Caco-2 (cell line): ENCODE data around the gene TBXAS1. TPM values are rescaled to one million over a fixed set of nuclear protein-coding genes. Genes with fewer than 3 reads are reported as not detected.

Experiments
- BruUV-seq: library from RNA; stranded (reverse); fragments of 400-500 nt; replicated peaks from 2 replicates; lab custom pipeline; 2021; lab: Mats Ljungman, UMichigan
- CTCF ChIA-PET: fragments of 300-600 bp; sonication (Branson Sonifier 250); formaldehyde crosslinking; loops from one replicate; lab custom pipeline; 2022; ENCODE audit warnings: antibody characterized with exemption; lab: Charles Lee
- POLR2A ChIA-PET: fragments of 300-600 bp; sonication (Branson Sonifier 250); formaldehyde crosslinking; loops from one replicate; lab custom pipeline; 2022; ENCODE audit warnings: antibody characterized with exemption; lab: Charles Lee
- DNase-seq, 2 experiments: peaks; one replicate each; pipeline versions ENCODE4 v3.0.0 to v3.0.0-alpha.2; 2020 to 2022
- H3K27me3 ChIP-seq: replicated peaks from 2 replicates; pipeline ENCODE4 v1.6.0; 2011; ENCODE audit warnings: low read length; ENCODE audit not compliant: control insufficient read depth, insufficient read depth
- H3K36me3 ChIP-seq: 2 replicates; pipeline ENCODE4 v1.5.1; 2011; ENCODE audit warnings: low read length; ENCODE audit not compliant: control insufficient read depth, insufficient read depth
- H3K4me1 ChIP-seq: fragments of 250-450 bp; sonication (Bioruptor Pico); 2 replicates; pipeline ENCODE4 v1.5.1; 2020; ENCODE audit warnings: mild to moderate bottlenecking
- H3K4me3 ChIP-seq: 2 replicates; pipeline ENCODE4 v1.5.1; 2011; ENCODE audit warnings: low read depth, mild to moderate bottlenecking, control low read depth, low read length
- H3K9me3 ChIP-seq: fragments of 250-450 bp; sonication (Bioruptor Pico); 2 replicates; pipeline ENCODE4 v1.5.1; 2020; ENCODE audit warnings: mild to moderate bottlenecking, moderate library complexity
- H3K27ac Mint-ChIP-seq: one replicate; pipeline ENCODE4 v1.8.0; 2022; ENCODE audit warnings: mixed read lengths; ENCODE audit not compliant: unreplicated experiment
- H3K27me3 Mint-ChIP-seq: one replicate; pipeline ENCODE4 v1.8.0; 2022; ENCODE audit warnings: mixed read lengths; ENCODE audit not compliant: insufficient read depth, unreplicated experiment
- H3K36me3 Mint-ChIP-seq: one replicate; pipeline ENCODE4 v1.8.0; 2022; ENCODE audit warnings: mild to moderate bottlenecking, mixed read lengths; ENCODE audit not compliant: insufficient read depth, unreplicated experiment
- H3K4me1 Mint-ChIP-seq: one replicate; pipeline ENCODE4 v1.8.0; 2022; ENCODE audit warnings: low read depth, mixed read lengths; ENCODE audit not compliant: unreplicated experiment
- H3K4me3 Mint-ChIP-seq: one replicate; pipeline ENCODE4 v1.8.0; 2022; ENCODE audit warnings: mild to moderate bottlenecking, moderate library complexity, mixed read lengths; ENCODE audit not compliant: unreplicated experiment
- H3K9me3 Mint-ChIP-seq: one replicate; pipeline ENCODE4 v1.8.0; 2022; ENCODE audit warnings: mixed read lengths; ENCODE audit not compliant: unreplicated experiment
- intact Hi-C: fragments of 100-400 bp; cut with micrococcal nuclease; formaldehyde crosslinking; loops from one replicate; pipeline ENCODE4 v1.10.0; 2022; ENCODE audit not compliant: unreplicated experiment
- total RNA-seq: library from RNA; stranded (reverse); gene quantifications from 2 replicates; pipeline ENCODE4 v1.2.3, GENCODE V29; 2022
- TF ChIP-seq, protein P1 (sequence below), 2 experiments: fragments of 200-600 bp in 1 of 2; IDR thresholded peaks; 1 replicate in 1 of 2; 2 replicates in 1 of 2; pipeline versions ENCODE4 v1.5.1 to v1.8.0; 2011 to 2022; ENCODE audit warnings: antibody characterized with exemption in 1 of 2, control low read depth in 1 of 2, inconsistent platforms in 1 of 2, low read depth in 1 of 2, low read length in 1 of 2, mild to moderate bottlenecking in 1 of 2, moderate library complexity in 1 of 2; ENCODE audit not compliant: insufficient read depth in 1 of 2, severe bottlenecking in 1 of 2, unreplicated experiment in 1 of 2

TBXAS1 gene
- total RNA-seq, 1 experiment from 2014 or later = 1.6 TPM

DNA sequence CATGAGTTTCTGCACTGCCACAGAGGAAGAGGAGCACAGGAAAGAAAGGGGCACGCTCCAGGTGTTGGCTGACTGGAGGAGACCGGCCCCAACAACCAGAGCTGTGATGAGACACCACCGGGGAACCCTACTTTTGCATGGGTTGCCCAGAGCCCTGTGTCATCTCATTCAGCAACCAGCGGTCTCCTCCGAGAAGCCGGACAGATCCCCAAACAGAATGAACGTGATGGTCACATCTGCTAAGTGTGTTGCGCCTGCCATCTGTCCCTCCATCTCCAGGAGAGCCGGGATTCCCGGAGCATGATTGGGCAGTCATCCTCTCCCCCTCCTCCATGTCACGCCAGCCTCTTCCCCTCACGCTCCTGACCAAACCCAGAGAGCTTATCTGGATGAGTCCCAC lies 210.8 kb downstream of the TBXAS1 start:
- BruUV-seq = no TSS peak
- Mint-ChIP-seq H3K36me3 (no peaks in the 10 kb centered on the region), H3K27ac (no peak overlapping the region), H3K4me1 (no peaks in the 10 kb centered on the region), H3K4me3 (no peak overlapping the region), H3K9me3 (no peaks in the 10 kb centered on the region), H3K27me3 (no peaks in the 10 kb centered on the region)
- ChIA-PET CTCF (no interaction called here), POLR2A (no interaction called here)
- Histone ChIP-seq H3K4me1 (no peaks in the 10 kb centered on the region), H3K9me3 (no peaks in the 10 kb centered on the region), H3K36me3 (no peaks in the 10 kb centered on the region), H3K27me3 (no peaks in the 10 kb centered on the region), H3K4me3 (no peak overlapping the region)
- TF ChIP-seq, protein P1, sequence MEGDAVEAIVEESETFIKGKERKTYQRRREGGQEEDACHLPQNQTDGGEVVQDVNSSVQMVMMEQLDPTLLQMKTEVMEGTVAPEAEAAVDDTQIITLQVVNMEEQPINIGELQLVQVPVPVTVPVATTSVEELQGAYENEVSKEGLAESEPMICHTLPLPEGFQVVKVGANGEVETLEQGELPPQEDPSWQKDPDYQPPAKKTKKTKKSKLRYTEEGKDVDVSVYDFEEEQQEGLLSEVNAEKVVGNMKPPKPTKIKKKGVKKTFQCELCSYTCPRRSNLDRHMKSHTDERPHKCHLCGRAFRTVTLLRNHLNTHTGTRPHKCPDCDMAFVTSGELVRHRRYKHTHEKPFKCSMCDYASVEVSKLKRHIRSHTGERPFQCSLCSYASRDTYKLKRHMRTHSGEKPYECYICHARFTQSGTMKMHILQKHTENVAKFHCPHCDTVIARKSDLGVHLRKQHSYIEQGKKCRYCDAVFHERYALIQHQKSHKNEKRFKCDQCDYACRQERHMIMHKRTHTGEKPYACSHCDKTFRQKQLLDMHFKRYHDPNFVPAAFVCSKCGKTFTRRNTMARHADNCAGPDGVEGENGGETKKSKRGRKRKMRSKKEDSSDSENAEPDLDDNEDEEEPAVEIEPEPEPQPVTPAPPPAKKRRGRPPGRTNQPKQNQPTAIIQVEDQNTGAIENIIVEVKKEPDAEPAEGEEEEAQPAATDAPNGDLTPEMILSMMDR (IDR thresholded peaks at IDR 0.05; ENCODE audit: insufficient read depth in 1 of 2, low read depth in 1 of 2, low read length in 1 of 2, severe bottlenecking in 1 of 2, unreplicated experiment in 1 of 2) = no peak
- DNase-seq = no peak
- intact Hi-C loops = no loop called here

DNA sequence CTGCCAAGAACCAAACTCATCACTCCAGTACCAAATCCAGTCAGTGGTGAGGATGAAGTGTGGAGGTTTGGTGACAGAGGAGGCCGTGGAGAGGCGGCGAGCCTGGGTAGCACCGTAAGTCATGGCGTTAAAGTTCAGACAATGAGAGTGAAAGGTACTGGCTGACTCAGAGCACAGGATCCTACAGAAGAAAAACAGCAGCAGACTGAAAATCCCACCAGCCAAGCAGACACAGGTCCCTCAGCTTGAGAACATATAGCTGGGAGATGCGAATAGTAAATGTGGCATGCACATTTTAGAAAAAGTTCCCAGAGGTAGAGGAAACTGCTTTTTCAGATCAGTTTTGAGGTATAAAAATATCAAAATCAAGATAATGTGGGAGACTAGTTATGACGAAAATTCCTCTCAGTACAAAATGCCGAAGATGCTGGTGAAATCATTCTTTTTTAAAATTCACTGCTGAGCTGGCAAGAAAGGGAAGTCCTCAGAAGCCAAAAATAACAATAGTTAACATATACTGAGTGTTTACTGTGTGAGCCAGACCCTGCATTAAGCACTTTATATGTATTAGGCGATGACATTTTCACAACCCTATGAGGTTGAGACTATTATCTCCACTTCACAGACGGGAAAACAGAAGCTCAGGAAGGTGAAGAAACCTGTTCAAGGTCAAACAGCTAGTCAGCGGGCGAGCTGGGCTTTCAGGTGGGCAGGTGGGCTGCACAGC lies 212.8 kb downstream of the TBXAS1 start:
- no peak overlapping the region for H3K4me3 Mint-ChIP-seq
- H3K36me3 Mint-ChIP-seq = no peaks in the 10 kb centered on the region
- no peak for DNase-seq
- no peak overlapping the region for H3K27ac Mint-ChIP-seq
- CTCF ChIA-PET = no interaction called here
- Histone ChIP-seq H3K4me1 (0 out of 2 replicates have a peak, but pooled peaks cover 7% of the 10 kb centered on the region), H3K4me3 (no peak overlapping the region), H3K27me3 (no peaks in the 10 kb centered on the region), H3K36me3 (no peaks in the 10 kb centered on the region), H3K9me3 (no peaks in the 10 kb centered on the region)
- peaks cover 11% of the 10 kb centered on the region for H3K4me1 Mint-ChIP-seq
- H3K9me3 Mint-ChIP-seq = no peaks in the 10 kb centered on the region
- intact Hi-C loops = no loop called here
- no peaks in the 10 kb centered on the region for H3K27me3 Mint-ChIP-seq
- TF ChIP-seq, protein P1 (IDR thresholded peaks at IDR 0.05; ENCODE audit: insufficient read depth in 1 of 2, low read depth in 1 of 2, low read length in 1 of 2, severe bottlenecking in 1 of 2, unreplicated experiment in 1 of 2) = no peak
- POLR2A ChIA-PET = no interaction called here
- BruUV-seq = no TSS peak

DNA sequence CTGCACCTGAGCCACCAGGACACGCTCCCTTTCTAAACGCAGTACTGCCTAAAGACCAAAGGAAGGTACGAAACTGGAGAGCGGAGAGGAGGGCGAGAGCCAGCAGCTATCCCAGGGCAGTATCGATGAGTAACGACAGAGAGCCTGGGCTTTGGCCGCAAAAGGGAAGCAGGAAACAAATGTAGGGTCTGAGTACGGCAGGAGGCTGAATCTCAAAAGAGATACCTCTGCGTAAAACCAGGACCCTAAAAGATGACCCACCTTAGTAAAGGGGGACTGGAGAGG lies 213.3 kb downstream of the TBXAS1 start:
- ChIA-PET CTCF (no interaction called here), POLR2A (no interaction called here)
- H3K4me3 ChIP-seq = no peak overlapping the region
- intact Hi-C loops = no loop called here
- H3K9me3 ChIP-seq = no peaks in the 10 kb centered on the region
- no peaks in the 10 kb centered on the region for H3K36me3 ChIP-seq
- Mint-ChIP-seq H3K36me3 (no peaks in the 10 kb centered on the region), H3K27ac (no peak overlapping the region), H3K4me1 (peaks cover 11% of the 10 kb centered on the region), H3K4me3 (no peak overlapping the region), H3K27me3 (no peaks in the 10 kb centered on the region), H3K9me3 (no peaks in the 10 kb centered on the region)
- no TSS peak for BruUV-seq
- TF ChIP-seq, protein P1 (IDR thresholded peaks at IDR 0.05; ENCODE audit: insufficient read depth in 1 of 2, low read depth in 1 of 2, low read length in 1 of 2, severe bottlenecking in 1 of 2, unreplicated experiment in 1 of 2) = no peak
- DNase-seq = no peak
- H3K27me3 ChIP-seq = no peaks in the 10 kb centered on the region
- H3K4me1 ChIP-seq = 0 out of 2 replicates have a peak, but pooled peaks cover 7% of the 10 kb centered on the region
